OCI-LY1 (cell line): Measurements from ENCODE around the gene SCN1B.

Source experiments
- H2AFZ ChIP-seq: fragments of 200-600 bp; sonication (generic), shearing (Covaris generic); 2 replicates; pipeline ENCODE4 v1.6.0; 2014; ENCODE audit warnings: antibody characterized with exemption, mild to moderate bottlenecking, low read length
- H3F3A ChIP-seq: fragments of 200-600 bp; sonication (generic), shearing (Covaris generic); 2 replicates; pipeline ENCODE4 v1.6.0; 2014; ENCODE audit warnings: mild to moderate bottlenecking, antibody characterized with exemption, low read length, moderate library complexity; ENCODE audit not compliant: insufficient read depth
- H3K27ac ChIP-seq: fragments of 200-600 bp; sonication (generic); 2 replicates; pipeline ENCODE4 v1.5.1; 2014; ENCODE audit warnings: low read length, mixed run types, mild to moderate bottlenecking, low read depth; ENCODE audit not compliant: poor library complexity, severe bottlenecking
- H3K27me3 ChIP-seq: fragments of 200-600 bp; sonication (generic); 2 replicates; pipeline ENCODE4 v1.6.0; 2014; ENCODE audit warnings: antibody characterized with exemption, mild to moderate bottlenecking, low read length, moderate library complexity; ENCODE audit not compliant: insufficient read depth
- H3K36me3 ChIP-seq: fragments of 200-600 bp; sonication (generic); 2 replicates; pipeline ENCODE4 v1.6.1; 2014; ENCODE audit warnings: mild to moderate bottlenecking, antibody characterized with exemption, low read length, moderate library complexity, mixed read lengths; ENCODE audit not compliant: insufficient read depth
- H3K4me1 ChIP-seq: fragments of 200-600 bp; sonication (generic); 2 replicates; pipeline ENCODE4 v1.5.1; 2014; ENCODE audit warnings: mild to moderate bottlenecking, low read length, moderate library complexity; ENCODE audit not compliant: insufficient read depth, severe bottlenecking
- H3K4me2 ChIP-seq: fragments of 200-600 bp; sonication (generic), shearing (Covaris generic); 2 replicates; pipeline ENCODE4 v1.6.1; 2014; ENCODE audit warnings: low read length
- H3K4me3 ChIP-seq: fragments of 200-600 bp; sonication (generic); 2 replicates; pipeline ENCODE4 v1.5.1; 2014; ENCODE audit warnings: low read length, low read depth, mild to moderate bottlenecking, mixed read lengths; ENCODE audit not compliant: poor library complexity, severe bottlenecking
- H3K79me2 ChIP-seq: fragments of 200-600 bp; shearing (Covaris generic); 2 replicates; pipeline ENCODE4 v1.6.1; 2016; ENCODE audit warnings: mixed run types, low read length, mixed read lengths; ENCODE audit not compliant: insufficient read depth
- H3K9ac ChIP-seq: fragments of 200-600 bp; sonication (generic), shearing (Covaris generic); 2 replicates; pipeline ENCODE4 v1.6.1; 2014; ENCODE audit warnings: mild to moderate bottlenecking, low read length, mixed read lengths
- H3K9me2 ChIP-seq: fragments of 200-600 bp; sonication (generic), shearing (Covaris generic); 2 replicates; pipeline ENCODE4 v1.6.1; 2014; ENCODE audit warnings: low read depth, mild to moderate bottlenecking, low read length, mixed read lengths
- H3K9me3 ChIP-seq: fragments of 200-600 bp; shearing (Covaris generic); 2 replicates; pipeline ENCODE4 v1.6.1; 2014; ENCODE audit warnings: low read length, mixed read lengths
- H4K20me1 ChIP-seq: fragments of 200-600 bp; sonication (generic), shearing (Covaris generic); 2 replicates; pipeline ENCODE4 v1.6.0; 2016; ENCODE audit warnings: mild to moderate bottlenecking, low read length; ENCODE audit not compliant: insufficient read depth
- EZH2 ChIP-seq: fragments of 200-600 bp; sonication (generic), shearing (Covaris generic); IDR thresholded peaks from 2 replicates; pipeline ENCODE4 v1.8.0; 2017; ENCODE audit warnings: borderline replicate concordance, mixed run types, mild to moderate bottlenecking, antibody characterized with exemption, low read length, moderate library complexity, mixed read lengths
- TF ChIP-seq, protein P1 (sequence below): fragments of 200-600 bp; sonication (generic), shearing (Covaris generic); IDR thresholded peaks from 2 replicates; pipeline ENCODE4 v1.5.1; 2017; ENCODE audit warnings: mild to moderate bottlenecking, antibody characterized with exemption, low read length, moderate library complexity, mixed read lengths

The SCN1B gene

DNA sequence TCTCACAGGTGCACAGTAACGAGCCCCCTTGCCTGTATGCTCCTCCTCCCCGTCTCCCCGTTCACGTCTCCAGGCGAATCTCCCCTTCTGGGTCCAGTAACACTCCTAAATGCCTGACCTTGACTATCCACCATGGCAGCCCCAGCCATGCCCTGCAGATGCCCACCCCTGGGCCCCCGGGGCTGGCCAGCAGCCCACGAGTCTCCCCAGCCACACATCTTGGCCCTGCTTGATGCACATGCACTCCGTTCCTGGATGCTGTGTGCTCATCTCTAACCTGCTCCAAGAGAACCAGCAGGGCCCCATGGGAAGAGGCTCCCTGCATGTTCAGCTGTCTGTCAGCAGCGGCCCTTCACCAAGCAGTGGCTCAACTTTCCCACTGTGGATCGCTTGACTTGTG is 43.2 kb downstream of the SCN1B start:
- TF ChIP-seq, protein P1, sequence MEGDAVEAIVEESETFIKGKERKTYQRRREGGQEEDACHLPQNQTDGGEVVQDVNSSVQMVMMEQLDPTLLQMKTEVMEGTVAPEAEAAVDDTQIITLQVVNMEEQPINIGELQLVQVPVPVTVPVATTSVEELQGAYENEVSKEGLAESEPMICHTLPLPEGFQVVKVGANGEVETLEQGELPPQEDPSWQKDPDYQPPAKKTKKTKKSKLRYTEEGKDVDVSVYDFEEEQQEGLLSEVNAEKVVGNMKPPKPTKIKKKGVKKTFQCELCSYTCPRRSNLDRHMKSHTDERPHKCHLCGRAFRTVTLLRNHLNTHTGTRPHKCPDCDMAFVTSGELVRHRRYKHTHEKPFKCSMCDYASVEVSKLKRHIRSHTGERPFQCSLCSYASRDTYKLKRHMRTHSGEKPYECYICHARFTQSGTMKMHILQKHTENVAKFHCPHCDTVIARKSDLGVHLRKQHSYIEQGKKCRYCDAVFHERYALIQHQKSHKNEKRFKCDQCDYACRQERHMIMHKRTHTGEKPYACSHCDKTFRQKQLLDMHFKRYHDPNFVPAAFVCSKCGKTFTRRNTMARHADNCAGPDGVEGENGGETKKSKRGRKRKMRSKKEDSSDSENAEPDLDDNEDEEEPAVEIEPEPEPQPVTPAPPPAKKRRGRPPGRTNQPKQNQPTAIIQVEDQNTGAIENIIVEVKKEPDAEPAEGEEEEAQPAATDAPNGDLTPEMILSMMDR: no peak
- no peak for TF ChIP-seq EZH2
- no peak overlapping the region for H2AFZ ChIP-seq
- H3K79me2 ChIP-seq: no peaks in the 10 kb centered on the region
- peaks cover 26% of the 10 kb centered on the region for H3K27me3 ChIP-seq
- H3K4me2 ChIP-seq: no peak overlapping the region
- H4K20me1 ChIP-seq: no peaks in the 10 kb centered on the region
- H3K9me2 ChIP-seq: no peaks in the 10 kb centered on the region
- no peak overlapping the region for H3K9ac ChIP-seq
- H3K27ac ChIP-seq: no peak overlapping the region
- no peaks in the 10 kb centered on the region; the same call in 1 of the 2 replicates for H3K36me3 ChIP-seq
- no peaks in the 10 kb centered on the region for H3K9me3 ChIP-seq
- peaks cover 6% of the 10 kb centered on the region for H3K4me1 ChIP-seq
- no peaks in the 10 kb centered on the region for H3F3A ChIP-seq
- no peak overlapping the region for H3K4me3 ChIP-seq

DNA sequence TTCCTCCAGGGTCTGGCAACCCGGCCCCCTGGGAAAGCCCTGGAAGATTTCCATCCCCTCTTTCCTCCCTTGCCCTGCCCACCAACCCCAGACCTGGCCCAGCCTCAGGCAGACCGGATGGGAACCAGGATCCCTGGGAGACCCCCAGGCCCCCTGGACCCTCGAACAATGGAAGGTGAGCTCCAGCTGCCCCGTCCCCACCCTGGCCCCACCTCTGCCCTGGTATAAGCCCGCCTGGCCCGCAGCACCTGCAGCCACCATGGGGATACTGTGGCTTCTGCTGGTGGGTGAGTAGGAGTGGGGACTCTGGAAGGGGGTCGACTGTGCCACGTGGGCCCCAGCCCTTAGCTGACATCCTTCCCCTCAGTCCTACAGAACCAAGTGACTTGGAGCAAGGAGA is 43.7 kb downstream of the SCN1B start:
- Histone ChIP-seq H3F3A (no peaks in the 10 kb centered on the region), H3K4me1 (peaks cover 6% of the 10 kb centered on the region), H2AFZ (no peak overlapping the region), H3K9me2 (no peaks in the 10 kb centered on the region), H3K36me3 (no peaks in the 10 kb centered on the region; the same call in 1 of the 2 replicates), H3K27ac (no peak overlapping the region), H3K4me3 (no peak overlapping the region), H3K9me3 (no peaks in the 10 kb centered on the region), H4K20me1 (no peaks in the 10 kb centered on the region), H3K27me3 (peaks cover 26% of the 10 kb centered on the region), H3K9ac (no peak overlapping the region), H3K4me2 (no peak overlapping the region), H3K79me2 (no peaks in the 10 kb centered on the region)
- TF ChIP-seq, protein P1: no peak
- no peak for TF ChIP-seq EZH2

DNA sequence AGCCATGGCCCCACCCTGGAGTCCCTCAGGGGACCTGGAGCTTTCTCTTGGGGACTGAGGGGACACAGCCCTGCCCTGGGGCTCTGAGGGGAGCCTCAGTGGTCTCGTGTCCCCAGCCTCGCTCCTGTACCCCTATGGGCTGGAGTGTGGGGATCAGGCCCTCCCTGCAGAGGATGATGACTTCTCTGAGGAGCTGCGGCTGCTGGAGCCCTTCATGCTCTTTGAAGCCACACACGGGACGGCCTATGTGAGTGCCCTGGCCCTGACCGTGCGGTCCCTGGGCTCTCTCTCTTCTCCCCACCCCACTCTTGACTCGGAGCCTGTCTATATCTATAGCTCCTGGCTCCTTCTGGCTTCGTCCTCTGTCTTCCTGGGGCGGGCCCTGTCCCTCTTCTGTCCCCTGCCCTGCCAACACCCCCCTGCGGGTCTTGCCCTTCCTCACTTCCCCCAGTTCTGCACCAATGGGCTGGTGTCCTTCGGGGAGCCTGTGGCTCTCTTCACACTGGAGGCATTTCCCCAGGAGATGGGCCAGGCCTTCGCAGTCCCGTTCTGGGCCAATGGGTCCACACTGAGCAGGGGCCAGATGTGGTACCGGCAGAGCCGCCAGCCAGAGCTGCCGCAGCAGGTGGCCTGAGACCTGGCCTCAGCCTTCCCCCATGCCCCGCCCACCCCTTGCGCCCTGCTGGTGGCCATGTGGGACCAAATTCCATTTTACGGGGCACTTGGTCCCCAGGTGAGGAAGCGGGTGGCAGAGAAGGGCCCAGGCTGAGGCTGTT is 44.3 kb downstream of the SCN1B start:
- TF ChIP-seq, protein P1: no peak
- no peak for TF ChIP-seq EZH2
- no peak overlapping the region for H2AFZ ChIP-seq
- H3K4me3 ChIP-seq: no peak overlapping the region
- no peaks in the 10 kb centered on the region for H3K9me2 ChIP-seq
- H3K27me3 ChIP-seq: peaks cover 20% of the 10 kb centered on the region
- H3K27ac ChIP-seq: no peak overlapping the region
- no peaks in the 10 kb centered on the region for H3K9me3 ChIP-seq
- H3K79me2 ChIP-seq: no peaks in the 10 kb centered on the region
- H4K20me1 ChIP-seq: no peaks in the 10 kb centered on the region
- no peak overlapping the region for H3K9ac ChIP-seq
- H3K36me3 ChIP-seq: no peaks in the 10 kb centered on the region; the same call in 1 of the 2 replicates
- no peaks in the 10 kb centered on the region for H3F3A ChIP-seq
- no peak overlapping the region for H3K4me2 ChIP-seq
- peaks cover 1% of the 10 kb centered on the region for H3K4me1 ChIP-seq
